ENCODE data around the gene MT1B.

Gene MT1B

GRCh38 chr16:56626685-56627084 lies 25.0 kb upstream of the MT1B start:
- H3K4me2 ChIP-seq (ENCODE audit: low read length): no peak overlapping the region
- H3K4me3 ChIP-seq (ENCODE audit: low read length): no peak overlapping the region
- H3K27me3 ChIP-seq (ENCODE audit: control insufficient read depth, low read length): peaks cover 22% of the 10 kb centered on the region

DNA sequence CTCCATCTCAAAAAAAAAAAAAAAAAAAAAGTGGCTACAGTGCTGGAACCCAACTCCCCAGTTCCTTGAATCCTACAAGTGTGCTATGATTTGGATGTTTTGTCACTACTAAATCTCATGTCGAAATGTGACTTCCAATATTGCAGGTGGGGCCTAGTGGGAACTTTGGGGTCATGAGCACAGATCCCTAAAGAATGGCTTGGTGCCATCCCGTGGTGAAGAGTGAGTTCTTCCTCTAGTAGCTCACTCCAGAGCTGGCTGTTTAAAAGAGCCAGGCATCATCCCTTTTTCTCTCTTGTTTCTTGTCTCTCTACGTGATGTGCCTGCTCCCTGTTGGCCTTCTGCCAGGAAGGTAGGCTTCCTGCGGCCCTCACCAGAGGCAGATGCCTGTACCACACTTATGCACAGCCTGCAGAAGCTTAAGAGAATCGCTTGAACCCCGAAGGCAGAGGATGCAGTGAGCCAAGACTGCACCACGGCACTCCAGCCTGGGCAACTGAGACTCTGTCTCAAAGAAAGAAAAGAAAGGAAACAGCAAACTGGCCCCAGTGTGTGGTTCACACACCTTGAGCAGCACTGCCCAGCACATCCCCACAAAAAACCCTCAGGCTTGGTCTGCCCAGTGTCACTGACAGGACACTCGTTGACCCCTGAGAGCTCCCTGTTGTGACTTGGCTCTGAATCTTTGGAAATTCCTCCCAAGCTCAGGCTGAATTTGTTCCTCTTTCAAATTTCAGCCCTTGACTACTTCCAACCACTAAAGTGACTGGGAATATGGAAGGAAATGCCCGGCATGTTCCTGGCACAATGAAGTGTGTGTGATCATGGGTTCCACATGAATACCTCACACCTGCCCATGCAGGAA lies 23.0 kb upstream of the MT1B start:
- Histone ChIP-seq H3K4me1 (ENCODE audit: control insufficient read depth, low read length) (no peaks in the 10 kb centered on the region), H3K4me2 (ENCODE audit: low read length) (no peak overlapping the region), H3K79me2 (ENCODE audit: control insufficient read depth, low read length) (no peaks in the 10 kb centered on the region), H3K36me3 (ENCODE audit: control insufficient read depth, low read length) (no peaks in the 10 kb centered on the region), H3F3A (ENCODE audit: control insufficient read depth, insufficient read depth) (no peaks in the 10 kb centered on the region), H3K27me3 (ENCODE audit: control insufficient read depth, low read length) (peaks cover 41% of the 10 kb centered on the region), H3K4me3 (ENCODE audit: low read length) (no peak overlapping the region), H3K27ac (ENCODE audit: low read depth, low read length) (no peak overlapping the region), H3K9me2 (replicated peaks; ENCODE audit: control insufficient read depth, low read length) (no peaks in the 10 kb centered on the region), H4K20me1 (ENCODE audit: control insufficient read depth, insufficient read depth, low read depth, low read length) (no peaks in the 10 kb centered on the region), H3K9me3 (ENCODE audit: control insufficient read depth, insufficient read depth, low read length) (no peaks in the 10 kb centered on the region)
- TF ChIP-seq CTCF (IDR thresholded peaks at IDR 0.05; ENCODE audit: low read depth, low read length, poor library complexity, severe bottlenecking): no peak
- TF ChIP-seq EZH2phosphoT487 (IDR thresholded peaks at IDR 0.05; ENCODE audit: borderline replicate concordance, low read length): no peak

More at GRCh38 chr16:56626685-56627084, 25.0 kb upstream of the MT1B start:
- Histone ChIP-seq H3K4me1 (ENCODE audit: control insufficient read depth, low read length) (no peaks in the 10 kb centered on the region), H4K20me1 (ENCODE audit: control insufficient read depth, insufficient read depth, low read depth, low read length) (no peaks in the 10 kb centered on the region), H3K79me2 (ENCODE audit: control insufficient read depth, low read length) (no peaks in the 10 kb centered on the region), H3K9me2 (replicated peaks; ENCODE audit: control insufficient read depth, low read length) (no peaks in the 10 kb centered on the region), H3K36me3 (ENCODE audit: control insufficient read depth, low read length) (no peaks in the 10 kb centered on the region), H3F3A (ENCODE audit: control insufficient read depth, insufficient read depth) (no peaks in the 10 kb centered on the region), H3K9me3 (ENCODE audit: control insufficient read depth, insufficient read depth, low read length) (no peaks in the 10 kb centered on the region), H3K27ac (ENCODE audit: low read depth, low read length) (no peak overlapping the region)
- no peak for TF ChIP-seq CTCF (IDR thresholded peaks at IDR 0.05; ENCODE audit: low read depth, low read length, poor library complexity, severe bottlenecking)
- no peak for TF ChIP-seq EZH2phosphoT487 (IDR thresholded peaks at IDR 0.05; ENCODE audit: borderline replicate concordance, low read length)

DNA sequence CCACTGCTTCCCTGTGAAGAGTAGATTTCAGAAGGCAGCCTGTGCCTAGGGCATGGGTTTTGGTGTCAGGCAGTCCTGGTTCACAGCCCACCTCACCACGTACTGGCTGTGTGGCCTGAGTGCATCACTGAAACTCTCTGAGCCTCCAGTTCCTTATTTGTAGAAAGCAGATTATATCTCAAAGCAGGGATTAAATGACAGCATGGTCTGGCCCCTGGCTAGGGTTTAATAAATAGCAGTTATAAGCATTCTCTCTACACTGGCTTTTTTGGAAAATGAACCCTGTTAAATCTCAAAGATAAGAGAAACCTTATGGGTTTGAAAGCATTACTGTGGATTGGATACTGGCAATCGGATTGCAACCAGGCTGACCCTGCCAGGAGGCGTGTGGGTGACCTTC lies 22.2 kb upstream of the MT1B start:
- Histone ChIP-seq H3K27me3 (ENCODE audit: control insufficient read depth, low read length) (peaks cover 48% of the 10 kb centered on the region), H4K20me1 (ENCODE audit: control insufficient read depth, insufficient read depth, low read depth, low read length) (no peaks in the 10 kb centered on the region), H3K4me1 (ENCODE audit: control insufficient read depth, low read length) (no peaks in the 10 kb centered on the region), H3K9me3 (ENCODE audit: control insufficient read depth, insufficient read depth, low read length) (no peaks in the 10 kb centered on the region), H3K36me3 (ENCODE audit: control insufficient read depth, low read length) (no peaks in the 10 kb centered on the region), H3K79me2 (ENCODE audit: control insufficient read depth, low read length) (no peaks in the 10 kb centered on the region), H3K4me2 (ENCODE audit: low read length) (no peak overlapping the region), H3F3A (ENCODE audit: control insufficient read depth, insufficient read depth) (no peaks in the 10 kb centered on the region), H3K27ac (ENCODE audit: low read depth, low read length) (no peak overlapping the region), H3K9me2 (replicated peaks; ENCODE audit: control insufficient read depth, low read length) (no peaks in the 10 kb centered on the region), H3K4me3 (ENCODE audit: low read length) (no peak overlapping the region)
- no peak for TF ChIP-seq EZH2phosphoT487 (IDR thresholded peaks at IDR 0.05; ENCODE audit: borderline replicate concordance, low read length)
- TF ChIP-seq CTCF (IDR thresholded peaks at IDR 0.05; ENCODE audit: low read depth, low read length, poor library complexity, severe bottlenecking): no peak
